Measurements from ENCODE around the gene EPO.

Gene EPO

GRCh38 chr7:100676501-100677306, 43.6 kb upstream of the EPO start:
- no peaks in the 10 kb centered on the region for H3K27me3 ChIP-seq (ENCODE audit: insufficient read depth, poor library complexity, severe bottlenecking)
- no peak for DNase-seq (ENCODE audit: low read depth in 1 of 2, low spot score in 1 of 2)
- no peak overlapping the region for H3K27ac ChIP-seq (replicated peaks)
- H3K4me3 ChIP-seq (replicated peaks; ENCODE audit: insufficient read depth, low read length) = no peak overlapping the region
- TF ChIP-seq REST (IDR thresholded peaks at IDR 0.05; ENCODE audit: insufficient replicate concordance, low read depth) (no peak), GABPA (IDR thresholded peaks at IDR 0.05; ENCODE audit: low read depth) (no peak), SPI1 (IDR thresholded peaks at IDR 0.05; ENCODE audit: borderline replicate concordance, low read depth) (no peak), POLR2AphosphoS5 (IDR thresholded peaks at IDR 0.05; ENCODE audit: low read depth) (no peak)

- no peak overlapping the region for H3K4me3 ChIP-seq (replicated peaks; ENCODE audit: insufficient read depth, low read length)
- no peak overlapping the region for H3K27ac ChIP-seq (replicated peaks)
- no peaks in the 10 kb centered on the region for H3K27me3 ChIP-seq (ENCODE audit: insufficient read depth, poor library complexity, severe bottlenecking)
- DNase-seq (ENCODE audit: low read depth in 1 of 2, low spot score in 1 of 2) = no peak
- TF ChIP-seq REST (IDR thresholded peaks at IDR 0.05; ENCODE audit: insufficient replicate concordance, low read depth) (no peak), POLR2AphosphoS5 (IDR thresholded peaks at IDR 0.05; ENCODE audit: low read depth) (0 out of 2 replicates have a peak, but pooled peaks have one; percentile 15), CTCF (IDR thresholded peaks at IDR 0.05; ENCODE audit: insufficient read depth, low read length) (no peak)
These were observed 42.7 kb upstream of the EPO start for GRCh38 chr7:100677308-100678267.

GRCh38 chr7:100678291-100678984, 41.8 kb upstream of the EPO start:
- H3K27ac ChIP-seq (replicated peaks) = no peak overlapping the region
- no peak overlapping the region for H3K4me3 ChIP-seq (replicated peaks; ENCODE audit: insufficient read depth, low read length)
- no peak for DNase-seq (ENCODE audit: low read depth in 1 of 2, low spot score in 1 of 2)
- H3K27me3 ChIP-seq (ENCODE audit: insufficient read depth, poor library complexity, severe bottlenecking) = no peaks in the 10 kb centered on the region
- TF ChIP-seq SPI1 (IDR thresholded peaks at IDR 0.05; ENCODE audit: borderline replicate concordance, low read depth) (no peak), GABPA (IDR thresholded peaks at IDR 0.05; ENCODE audit: low read depth) (no peak), REST (IDR thresholded peaks at IDR 0.05; ENCODE audit: insufficient replicate concordance, low read depth) (no peak), CTCF (IDR thresholded peaks at IDR 0.05; ENCODE audit: insufficient read depth, low read length) (no peak), POLR2AphosphoS5 (IDR thresholded peaks at IDR 0.05; ENCODE audit: low read depth) (no peak)
